Epithelial cell of esophagus (primary cell): Measurements from ENCODE around the gene DNMT3B.

Experiments
- DNase-seq: peaks from one replicate; pipeline ENCODE4 v3.0.0; 2010; ENCODE audit warnings: low read depth
- H3K4me3 ChIP-seq: 2 replicates; pipeline ENCODE4 v1.5.1; 2011; ENCODE audit warnings: mild to moderate bottlenecking, low read length, control low read depth
- TF ChIP-seq, protein P1 (sequence below): IDR thresholded peaks from 2 replicates; pipeline ENCODE4 v1.5.1; 2011; ENCODE audit warnings: low read depth, mild to moderate bottlenecking, low read length, control low read depth, inconsistent platforms; ENCODE audit not compliant: insufficient read depth; ENCODE audit errors: missing control alignments

Gene DNMT3B

DNA sequence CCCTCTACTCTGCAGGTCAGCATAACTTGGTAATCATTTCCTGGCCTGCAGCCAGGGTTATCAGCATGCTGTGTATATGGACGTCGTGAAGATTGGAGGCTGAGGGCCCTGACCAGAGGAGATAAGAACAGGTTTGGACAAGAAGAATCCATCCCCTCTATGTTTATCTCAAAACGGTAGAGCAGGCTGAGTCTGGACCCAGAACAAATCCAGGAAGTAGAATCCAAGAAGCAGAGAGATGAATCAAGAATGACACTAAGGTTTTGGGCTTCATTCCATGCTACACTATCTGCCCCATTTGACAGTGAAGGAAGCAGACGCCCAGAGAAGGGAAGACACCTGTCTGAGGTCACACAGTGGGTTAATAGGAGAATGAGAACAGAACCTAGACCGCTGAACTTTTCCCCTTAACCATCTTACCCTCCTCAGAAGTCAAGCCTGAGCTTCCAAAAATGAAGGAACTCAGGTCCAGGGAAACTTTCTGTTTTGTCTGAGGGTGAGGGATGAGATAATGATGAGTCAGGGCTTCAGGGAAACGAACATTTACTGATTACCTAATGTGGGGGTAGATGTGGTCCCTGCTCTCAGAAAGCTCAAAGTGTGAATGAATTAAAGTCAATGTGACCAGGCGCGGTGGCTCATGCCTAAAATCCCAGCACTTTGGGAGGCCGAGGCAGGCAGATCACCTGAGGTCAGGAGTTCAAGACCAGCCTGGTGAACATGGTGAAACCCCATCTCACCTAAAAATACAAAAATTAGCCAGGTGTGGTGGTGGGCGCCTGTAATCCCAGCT is 9.5 kb upstream of the DNMT3B start:
- TF ChIP-seq, protein P1, sequence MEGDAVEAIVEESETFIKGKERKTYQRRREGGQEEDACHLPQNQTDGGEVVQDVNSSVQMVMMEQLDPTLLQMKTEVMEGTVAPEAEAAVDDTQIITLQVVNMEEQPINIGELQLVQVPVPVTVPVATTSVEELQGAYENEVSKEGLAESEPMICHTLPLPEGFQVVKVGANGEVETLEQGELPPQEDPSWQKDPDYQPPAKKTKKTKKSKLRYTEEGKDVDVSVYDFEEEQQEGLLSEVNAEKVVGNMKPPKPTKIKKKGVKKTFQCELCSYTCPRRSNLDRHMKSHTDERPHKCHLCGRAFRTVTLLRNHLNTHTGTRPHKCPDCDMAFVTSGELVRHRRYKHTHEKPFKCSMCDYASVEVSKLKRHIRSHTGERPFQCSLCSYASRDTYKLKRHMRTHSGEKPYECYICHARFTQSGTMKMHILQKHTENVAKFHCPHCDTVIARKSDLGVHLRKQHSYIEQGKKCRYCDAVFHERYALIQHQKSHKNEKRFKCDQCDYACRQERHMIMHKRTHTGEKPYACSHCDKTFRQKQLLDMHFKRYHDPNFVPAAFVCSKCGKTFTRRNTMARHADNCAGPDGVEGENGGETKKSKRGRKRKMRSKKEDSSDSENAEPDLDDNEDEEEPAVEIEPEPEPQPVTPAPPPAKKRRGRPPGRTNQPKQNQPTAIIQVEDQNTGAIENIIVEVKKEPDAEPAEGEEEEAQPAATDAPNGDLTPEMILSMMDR: no peak
- H3K4me3 ChIP-seq: no peak overlapping the region
- DNase-seq: peak; percentile 82

DNA sequence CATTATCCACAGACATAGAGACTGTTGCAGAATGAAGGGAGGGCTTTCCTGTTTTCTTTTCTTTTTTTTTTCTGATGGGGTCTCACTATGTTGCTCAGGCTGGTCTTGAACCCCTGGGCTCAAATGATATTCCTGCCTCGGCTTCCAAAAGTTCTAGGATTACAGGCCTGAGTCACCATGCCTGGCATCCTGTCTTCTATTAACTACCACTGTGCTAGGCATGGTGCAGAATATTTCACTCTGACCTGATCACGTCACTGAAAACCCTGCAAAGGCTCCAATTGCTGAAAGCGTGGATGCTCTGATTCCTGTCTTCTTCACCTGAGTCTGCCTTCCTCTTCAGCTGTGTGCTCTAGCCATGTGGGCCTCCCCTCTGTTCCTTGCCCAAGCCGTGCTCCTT is 8.5 kb upstream of the DNMT3B start:
- no peak overlapping the region for H3K4me3 ChIP-seq
- no peak for DNase-seq
- TF ChIP-seq, protein P1: no peak

DNA sequence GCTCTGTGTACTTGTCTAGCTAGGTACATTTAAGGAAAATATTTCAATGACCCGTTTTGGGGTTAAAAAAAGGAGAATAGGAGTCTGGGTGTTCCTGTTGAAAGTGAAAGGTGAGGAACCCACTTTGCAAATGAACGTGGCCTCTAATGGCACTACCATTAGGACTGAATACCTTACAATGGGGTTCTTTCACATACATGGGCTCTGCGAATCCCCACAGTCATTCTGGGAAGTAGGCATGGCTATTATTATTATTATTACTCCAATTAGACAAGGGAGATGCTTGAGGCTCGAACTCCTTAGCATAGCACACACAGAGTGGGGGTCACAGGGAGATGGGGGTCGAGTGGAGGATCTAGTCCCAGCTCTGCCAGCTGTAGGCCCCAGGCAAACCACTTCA is 6.0 kb upstream of the DNMT3B start:
- no peak overlapping the region for H3K4me3 ChIP-seq

DNA sequence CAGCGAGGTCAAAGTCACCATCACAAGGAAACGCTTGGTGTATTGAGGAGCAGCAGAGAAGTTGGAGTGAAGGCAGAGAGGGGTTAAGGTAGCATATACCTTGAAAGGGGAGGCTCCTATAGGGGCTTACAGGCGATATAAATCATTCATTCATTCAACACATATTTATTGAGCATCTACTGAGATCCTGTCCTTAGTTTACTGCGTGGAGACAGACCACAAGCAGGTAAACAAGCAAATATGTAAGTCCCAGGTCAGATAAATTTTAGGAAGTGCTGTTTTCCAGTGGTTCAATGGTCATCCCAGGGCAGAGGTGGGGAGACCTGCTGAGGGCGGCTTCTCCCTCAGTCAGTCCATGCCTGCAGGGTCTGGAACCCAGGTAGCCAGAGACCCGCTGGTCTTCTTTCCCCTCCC is 761 bp upstream of the DNMT3B start:
- DNase-seq: no peak
- peak overlapping the region; percentile 57 for H3K4me3 ChIP-seq
- TF ChIP-seq, protein P1: no peak

More for the DNA sequence above, 6.0 kb upstream of the DNMT3B start:
- TF ChIP-seq, protein P1: no peak
- no peak for DNase-seq

DNA sequence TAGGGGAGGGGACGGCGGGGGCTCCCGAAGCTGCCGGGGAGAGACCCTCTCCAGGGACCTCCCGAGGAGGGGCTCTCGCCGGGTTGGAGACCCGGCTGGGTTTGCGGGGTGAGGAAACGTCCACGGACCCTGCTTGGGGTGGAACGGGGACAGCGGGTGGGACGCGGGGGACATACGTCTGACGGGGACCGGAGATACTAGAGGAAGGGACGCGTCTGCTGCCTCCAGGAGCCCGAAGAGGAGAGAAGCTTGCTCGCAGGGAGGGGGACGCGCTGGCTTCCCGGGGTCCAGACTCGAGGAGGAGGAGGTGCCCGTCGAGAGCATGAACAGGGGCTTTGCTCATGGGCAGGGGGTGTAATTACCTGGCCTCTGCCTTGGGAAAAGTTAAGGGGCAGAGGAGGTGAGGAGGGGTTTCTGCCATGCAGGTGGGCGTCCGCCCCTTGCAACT is 593 bp downstream of the DNMT3B start:
- no peak for DNase-seq
- peak overlapping the region; percentile 57 for H3K4me3 ChIP-seq
- TF ChIP-seq, protein P1: no peak

DNA sequence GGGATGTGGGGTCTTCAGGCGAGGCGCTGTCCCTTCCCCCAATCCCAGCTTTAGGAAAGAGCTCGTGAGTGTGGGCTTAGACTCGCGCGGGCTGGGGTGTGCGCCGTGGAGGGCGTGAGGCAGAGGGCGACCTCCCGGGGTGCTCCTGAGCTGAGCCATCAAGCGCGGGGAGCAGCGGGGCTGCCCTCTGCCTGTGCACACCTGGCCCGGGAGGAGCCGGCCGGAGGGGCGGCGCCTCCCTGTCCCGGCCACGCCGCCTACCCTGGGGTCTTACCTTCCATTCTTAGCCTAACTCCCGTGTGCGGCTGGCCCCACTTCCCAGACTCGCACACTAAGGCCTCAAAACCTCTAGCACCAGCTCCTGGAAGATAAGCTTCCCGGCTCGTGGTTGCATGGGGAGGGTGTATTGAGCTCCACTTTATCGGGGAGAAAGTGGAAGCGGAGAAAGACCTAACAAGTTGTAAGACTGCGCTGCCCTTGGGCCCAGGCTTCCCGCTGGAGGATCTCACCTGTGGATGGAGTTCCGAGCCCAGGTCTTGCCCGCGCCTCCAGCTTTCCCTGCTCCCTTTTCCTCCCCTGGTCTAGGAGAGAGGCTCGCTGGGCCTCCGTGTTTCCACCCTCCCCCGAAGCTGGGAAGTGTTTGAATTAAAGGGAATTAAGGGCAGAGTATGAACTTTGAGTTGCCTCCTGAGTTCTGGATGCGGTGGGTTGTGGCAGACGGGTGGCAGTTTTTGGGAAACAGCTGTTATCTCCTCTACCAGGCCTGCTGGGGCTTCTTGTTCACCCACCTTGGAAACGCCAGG is 1.2 kb downstream of the DNMT3B start:
- DNase-seq: no peak
- TF ChIP-seq, protein P1: no peak
- H3K4me3 ChIP-seq: peak overlapping the region; percentile 57
